Activated CD4-positive, alpha-beta T cell treated with anti-CD3 and anti-CD28 coated beads for 36 hours (primary cell): ENCODE data around the gene CCDC116. TPM values are rescaled to one million over a fixed set of nuclear protein-coding genes. Genes with fewer than 3 reads are reported as not detected.
"Not testable (repeated sequence)": the region's sequence is repeated elsewhere in the genome, so short reads cannot be mapped to it uniquely, and the experiment has no call there.

Experiments used
- ATAC-seq: fragments of 200-7000 bp; cut with Tn5 transposase; one replicate; pipeline ENCODE4 v1.10.0; 2021; ENCODE audit warnings: mild to moderate bottlenecking, moderate library complexity
- CTCF ChIA-PET: fragments of 350-600 bp; sonication (Branson Sonifier 250); formaldehyde crosslinking; loops from one replicate; lab custom pipeline; 2021; ENCODE audit warnings: antibody characterized with exemption; lab: Charles Lee
- POLR2A ChIA-PET: fragments of 350-600 bp; sonication (Branson Sonifier 250); formaldehyde crosslinking; loops from one replicate; lab custom pipeline; 2021; ENCODE audit warnings: antibody characterized with exemption, inconsistent platforms; lab: Charles Lee
- DNase-seq: peaks from one replicate; pipeline ENCODE4 v3.0.0-alpha.2; 2020
- H3K27ac Mint-ChIP-seq: one replicate; pipeline ENCODE4 v1.8.0; 2021; ENCODE audit warnings: mixed read lengths
- H3K27me3 Mint-ChIP-seq: one replicate; pipeline ENCODE4 v1.8.0; 2021; ENCODE audit warnings: mixed read lengths
- H3K36me3 Mint-ChIP-seq: one replicate; pipeline ENCODE4 v1.8.0; 2021; ENCODE audit warnings: low read depth, mixed read lengths
- H3K4me1 Mint-ChIP-seq: one replicate; pipeline ENCODE4 v1.8.0; 2021; ENCODE audit warnings: mixed read lengths
- H3K4me3 Mint-ChIP-seq: one replicate; pipeline ENCODE4 v1.8.0; 2021; ENCODE audit warnings: mild to moderate bottlenecking, moderate library complexity, mixed read lengths
- H3K9me3 Mint-ChIP-seq: one replicate; pipeline ENCODE4 v1.8.0; 2021; ENCODE audit warnings: low read depth, mixed read lengths
- intact Hi-C, 2 experiments: fragments of 100-400 bp; cut with DNase I in 1 of 2; cut with micrococcal nuclease in 1 of 2; formaldehyde crosslinking; loops; one replicate each; pipeline versions ENCODE4 v1.14.2 to v1.15.1; 2022 to 2024; cut with DNase I, micrococcal nuclease
- total RNA-seq, 2 experiments: library from RNA; stranded (reverse); gene quantifications; one replicate each; pipeline ENCODE4 v1.2.3, GENCODE V29; 2021

Gene CCDC116
- total RNA-seq, 2 experiments from 2014 or later = 0.23 to 0.33 TPM

DNA sequence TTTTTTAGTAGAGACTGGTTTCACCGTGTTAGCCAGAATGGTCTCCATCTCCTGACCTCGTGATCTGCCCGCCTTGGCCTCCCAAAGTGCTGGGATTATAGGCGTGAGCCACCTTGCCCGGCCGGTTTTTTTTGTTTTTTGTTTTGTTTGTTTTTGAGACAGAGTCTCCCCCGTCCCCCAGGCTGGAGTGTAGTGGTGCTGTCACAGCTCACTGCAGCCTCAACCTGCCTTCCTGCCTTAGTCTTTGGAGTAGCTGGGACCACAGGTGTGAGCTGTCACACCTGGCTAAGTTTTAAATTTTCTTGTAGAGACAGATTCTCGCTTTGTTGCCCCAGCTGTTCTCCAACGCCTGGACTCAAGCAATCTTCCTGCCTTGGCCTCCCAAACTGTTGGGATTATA lies 36.5 kb downstream of the CCDC116 start:
- DNase-seq = no peak
- H3K36me3 Mint-ChIP-seq = peaks cover 17% of the 10 kb centered on the region
- POLR2A ChIA-PET = no interaction called here
- H3K4me3 Mint-ChIP-seq = no peak overlapping the region
- no peak for ATAC-seq
- CTCF ChIA-PET = no interaction called here
- intact Hi-C loops = no loop called here
- no peak overlapping the region for H3K27ac Mint-ChIP-seq
- no peaks in the 10 kb centered on the region for H3K9me3 Mint-ChIP-seq
- H3K4me1 Mint-ChIP-seq = peaks cover 27% of the 10 kb centered on the region
- no peaks in the 10 kb centered on the region for H3K27me3 Mint-ChIP-seq

DNA sequence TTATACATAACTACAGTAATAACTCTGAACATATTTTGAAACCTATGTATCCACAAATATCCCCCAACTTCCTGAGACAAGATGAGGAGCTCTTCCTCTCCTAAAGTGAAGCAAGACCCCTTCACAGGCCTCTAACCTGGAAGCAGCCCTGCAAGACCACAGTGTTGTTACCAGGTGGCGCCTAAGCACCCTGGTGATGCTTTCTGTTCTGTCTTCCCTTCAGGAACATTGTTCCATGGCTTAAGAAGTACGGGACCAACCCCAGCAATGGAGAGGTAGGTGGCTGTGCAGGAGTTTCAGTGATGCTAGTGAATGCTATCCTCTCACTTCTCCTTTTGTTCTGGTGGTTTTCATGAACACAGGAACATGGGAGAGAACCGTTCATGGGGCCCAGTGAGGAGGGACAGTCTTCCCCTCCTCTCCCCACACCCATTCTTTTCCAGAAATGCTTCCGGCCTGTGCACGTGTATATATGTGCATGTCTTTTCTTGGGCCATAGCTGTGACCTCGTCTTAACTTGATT lies 39.6 kb downstream of the CCDC116 start:
- H3K36me3 Mint-ChIP-seq = peaks cover 39% of the 10 kb centered on the region

DNA sequence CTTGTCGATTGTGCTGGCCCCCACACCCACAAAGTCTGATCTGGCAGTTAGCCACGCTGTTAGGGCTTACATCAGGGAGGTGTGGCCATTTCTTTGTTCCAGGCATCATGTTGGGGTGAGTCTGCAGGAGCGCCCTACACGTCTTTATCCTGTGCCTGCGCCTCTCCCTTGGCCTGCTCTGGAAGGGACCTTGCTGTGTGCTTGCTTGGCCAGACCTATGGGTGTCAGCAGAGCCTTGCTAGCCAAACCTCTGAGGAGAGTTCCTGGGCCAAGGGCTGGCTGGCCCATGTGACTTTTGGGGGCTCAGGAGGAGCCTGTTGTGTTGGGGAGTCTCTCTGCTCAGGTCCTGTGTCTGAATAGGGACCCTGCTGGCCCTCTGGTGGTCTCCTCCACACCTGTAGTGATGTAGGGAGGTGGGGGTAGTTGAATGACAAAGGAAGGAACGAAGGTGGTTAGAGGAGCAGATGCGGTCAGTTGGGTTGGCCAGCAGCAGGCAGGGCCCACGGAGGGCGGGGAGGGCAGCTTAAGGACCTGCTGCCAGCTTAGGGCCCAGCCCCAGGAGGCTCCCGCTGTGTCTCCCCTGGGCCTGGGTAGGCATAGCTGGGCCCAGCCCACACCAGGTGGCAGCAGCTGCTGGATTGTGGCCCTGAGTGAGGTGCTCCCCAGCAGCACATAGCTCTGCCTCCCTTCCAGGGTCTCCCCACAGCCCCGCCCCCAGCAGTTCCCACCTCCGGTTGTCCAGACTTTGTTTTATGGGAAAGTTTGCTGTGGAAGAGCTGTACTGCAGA lies 41.2 kb downstream of the CCDC116 start:
- H3K27me3 Mint-ChIP-seq = no peaks in the 10 kb centered on the region
- intact Hi-C loops = no loop called here
- peaks cover 6% of the 10 kb centered on the region for H3K4me1 Mint-ChIP-seq
- DNase-seq = no peak
- POLR2A ChIA-PET = no interaction called here
- CTCF ChIA-PET = no interaction called here
- H3K27ac Mint-ChIP-seq = no peak overlapping the region
- peaks cover 42% of the 10 kb centered on the region for H3K36me3 Mint-ChIP-seq
- ATAC-seq = no peak
- H3K9me3 Mint-ChIP-seq = no peaks in the 10 kb centered on the region
- no peak overlapping the region for H3K4me3 Mint-ChIP-seq

More for the DNA sequence above, 39.6 kb downstream of the CCDC116 start:
- H3K4me1 Mint-ChIP-seq = peaks cover 15% of the 10 kb centered on the region
- no peaks in the 10 kb centered on the region for H3K27me3 Mint-ChIP-seq
- POLR2A ChIA-PET = no interaction called here
- DNase-seq (no peak), ATAC-seq (no peak)
- intact Hi-C loops = no loop called here
- no peaks in the 10 kb centered on the region for H3K9me3 Mint-ChIP-seq
- no peak overlapping the region for H3K27ac Mint-ChIP-seq
- CTCF ChIA-PET = no interaction called here
- no peak overlapping the region for H3K4me3 Mint-ChIP-seq

DNA sequence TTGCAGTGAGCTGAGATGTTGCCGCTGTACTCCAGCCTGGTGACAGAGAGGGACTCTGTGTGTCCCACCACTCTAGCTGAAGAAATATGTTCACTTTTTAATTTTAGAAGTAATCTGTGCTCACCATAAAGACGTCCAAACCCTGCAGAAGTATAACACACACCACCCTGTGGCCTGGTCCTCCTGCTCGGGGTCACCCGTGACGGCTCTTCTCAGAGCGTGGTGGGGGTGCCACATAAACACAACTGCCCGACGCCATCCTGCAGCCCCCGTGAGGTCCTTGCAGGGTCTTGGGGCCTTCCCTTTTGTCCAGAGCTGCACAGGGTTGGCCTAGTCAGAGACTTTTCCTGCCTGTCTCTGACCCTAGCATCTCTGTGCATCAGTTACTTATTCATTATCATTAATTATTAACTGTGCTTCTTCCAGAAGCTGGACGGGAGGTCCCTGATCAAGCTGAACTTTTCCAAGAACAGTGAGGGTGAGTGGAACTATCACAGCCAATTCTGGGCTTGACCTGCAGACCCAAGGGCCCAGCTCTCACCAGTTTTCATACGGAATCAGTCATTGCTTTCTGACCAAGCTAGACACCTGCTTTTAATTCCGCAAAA lies 42.2 kb downstream of the CCDC116 start:
- no peak overlapping the region for H3K4me3 Mint-ChIP-seq

DNA sequence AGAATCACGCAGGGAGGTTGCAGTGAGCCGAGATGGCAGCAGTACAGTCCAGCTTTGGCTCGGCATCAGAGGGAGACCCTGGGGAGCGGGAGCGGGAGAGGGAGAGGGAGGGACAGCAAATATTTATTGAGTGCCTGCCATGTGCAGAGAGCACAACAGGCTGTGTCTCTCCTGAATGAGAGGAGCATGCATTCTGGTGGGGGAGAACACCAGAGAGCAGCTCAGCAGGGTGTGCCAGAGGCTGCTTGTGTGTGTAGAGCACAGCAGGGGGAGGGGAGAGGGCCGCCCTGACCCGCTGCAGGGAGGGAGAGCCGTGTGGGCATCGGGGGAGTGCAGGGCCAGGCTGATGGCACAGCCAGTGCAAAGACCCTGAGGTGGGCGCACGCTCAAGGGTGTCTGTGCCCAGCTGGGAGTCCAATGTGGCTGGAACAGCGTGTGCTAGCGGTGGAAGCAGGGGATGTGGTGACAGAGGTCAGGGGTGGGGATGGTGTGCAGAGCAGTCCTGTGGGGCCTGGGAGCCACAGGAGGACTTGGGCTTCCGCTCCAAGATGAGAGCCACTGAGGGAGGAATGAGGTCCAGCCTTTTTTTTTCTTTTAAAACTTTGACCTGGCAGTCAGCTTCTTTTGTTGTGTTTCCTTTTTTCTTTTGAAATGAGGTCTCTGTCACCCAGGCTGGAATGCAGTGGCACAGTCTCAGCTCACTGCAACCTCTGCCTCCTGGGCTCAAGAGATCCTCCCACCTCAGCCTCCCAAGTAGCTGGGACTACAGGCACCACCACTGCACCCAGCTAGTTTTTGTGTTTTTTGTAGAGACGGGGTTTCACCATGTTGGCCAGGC lies 45.3 kb downstream of the CCDC116 start:
- intact Hi-C loops = no loop called here
- H3K4me3 Mint-ChIP-seq = no peak overlapping the region
- ChIA-PET POLR2A (no interaction called here), CTCF (no interaction called here)
- no peaks in the 10 kb centered on the region for H3K27me3 Mint-ChIP-seq
- H3K4me1 Mint-ChIP-seq = no peaks in the 10 kb centered on the region
- no peaks in the 10 kb centered on the region for H3K9me3 Mint-ChIP-seq
- ATAC-seq = no peak
- H3K36me3 Mint-ChIP-seq = peaks cover 33% of the 10 kb centered on the region
- no peak overlapping the region for H3K27ac Mint-ChIP-seq
- DNase-seq = no peak

More for the DNA sequence above, 42.2 kb downstream of the CCDC116 start:
- intact Hi-C loops = no loop called here
- DNase-seq = no peak
- no peak for ATAC-seq
- ChIA-PET POLR2A (no interaction called here), CTCF (interaction anchor here (0.7 to 1.0 kb wide), 2 partner anchors 23 to 33 kb away, joined by 3 read pairs; no protein-coding TSS in a partner anchor)
- Mint-ChIP-seq H3K36me3 (peaks cover 40% of the 10 kb centered on the region), H3K27ac (no peak overlapping the region), H3K9me3 (no peaks in the 10 kb centered on the region), H3K27me3 (no peaks in the 10 kb centered on the region), H3K4me1 (peaks cover 1% of the 10 kb centered on the region)

DNA sequence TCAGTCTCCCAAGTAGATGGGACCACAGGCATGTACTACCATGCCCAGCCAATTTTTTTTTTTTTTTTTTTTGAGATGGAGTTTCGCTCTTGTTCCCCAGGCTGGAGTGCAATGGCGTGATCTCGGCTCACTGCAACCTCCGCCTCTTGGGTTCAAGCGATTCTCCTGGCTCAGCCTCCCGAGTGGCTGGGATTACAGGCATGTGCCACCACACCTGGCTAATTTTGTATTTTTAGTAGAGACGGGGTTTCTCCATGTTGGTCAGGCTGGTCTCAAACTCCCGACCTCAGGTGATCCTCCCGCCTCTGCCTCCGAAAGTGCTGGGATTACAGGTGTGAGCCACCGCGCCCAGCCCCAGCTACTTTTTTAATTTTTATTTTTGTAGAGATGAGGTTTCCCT lies 46.3 kb downstream of the CCDC116 start:
- POLR2A ChIA-PET, H3K4me1 Mint-ChIP-seq, intact Hi-C loops, DNase-seq, H3K4me3 Mint-ChIP-seq, ATAC-seq, CTCF ChIA-PET, H3K27me3 Mint-ChIP-seq, H3K27ac Mint-ChIP-seq, H3K9me3 Mint-ChIP-seq: not testable (repeated sequence)
- H3K36me3 Mint-ChIP-seq = peaks cover 28% of the 10 kb centered on the region

DNA sequence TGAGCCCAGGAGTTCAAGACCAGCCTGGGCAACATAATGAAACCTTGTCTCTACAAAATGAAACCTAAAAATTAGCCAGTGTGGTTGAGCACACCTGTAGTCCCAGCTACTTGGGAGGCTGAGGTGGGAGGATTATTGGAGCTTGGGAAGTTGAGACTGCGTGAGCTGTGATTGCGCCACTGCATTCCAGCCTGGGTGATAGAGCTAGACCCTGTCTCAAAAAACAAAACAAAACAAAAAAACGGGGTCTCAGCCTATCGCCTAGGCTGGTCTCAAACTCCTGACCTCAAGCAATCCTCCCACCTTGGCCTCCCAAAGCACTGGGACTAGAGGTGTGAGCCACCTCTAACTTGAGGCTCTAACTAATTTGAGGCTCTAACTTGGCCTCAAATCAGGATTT lies 46.8 kb downstream of the CCDC116 start:
- Mint-ChIP-seq H3K27me3 (no peaks in the 10 kb centered on the region), H3K27ac (no peak overlapping the region), H3K4me3 (no peak overlapping the region), H3K9me3 (no peaks in the 10 kb centered on the region), H3K36me3 (peaks cover 25% of the 10 kb centered on the region), H3K4me1 (no peaks in the 10 kb centered on the region)
- CTCF ChIA-PET = interaction anchor here (0.6 kb wide), 1 partner anchor 107 kb away, joined by 4 read pairs; no protein-coding TSS in a partner anchor
- POLR2A ChIA-PET = no interaction called here
- intact Hi-C loops = no loop called here
- no peak for DNase-seq
- ATAC-seq = no peak

DNA sequence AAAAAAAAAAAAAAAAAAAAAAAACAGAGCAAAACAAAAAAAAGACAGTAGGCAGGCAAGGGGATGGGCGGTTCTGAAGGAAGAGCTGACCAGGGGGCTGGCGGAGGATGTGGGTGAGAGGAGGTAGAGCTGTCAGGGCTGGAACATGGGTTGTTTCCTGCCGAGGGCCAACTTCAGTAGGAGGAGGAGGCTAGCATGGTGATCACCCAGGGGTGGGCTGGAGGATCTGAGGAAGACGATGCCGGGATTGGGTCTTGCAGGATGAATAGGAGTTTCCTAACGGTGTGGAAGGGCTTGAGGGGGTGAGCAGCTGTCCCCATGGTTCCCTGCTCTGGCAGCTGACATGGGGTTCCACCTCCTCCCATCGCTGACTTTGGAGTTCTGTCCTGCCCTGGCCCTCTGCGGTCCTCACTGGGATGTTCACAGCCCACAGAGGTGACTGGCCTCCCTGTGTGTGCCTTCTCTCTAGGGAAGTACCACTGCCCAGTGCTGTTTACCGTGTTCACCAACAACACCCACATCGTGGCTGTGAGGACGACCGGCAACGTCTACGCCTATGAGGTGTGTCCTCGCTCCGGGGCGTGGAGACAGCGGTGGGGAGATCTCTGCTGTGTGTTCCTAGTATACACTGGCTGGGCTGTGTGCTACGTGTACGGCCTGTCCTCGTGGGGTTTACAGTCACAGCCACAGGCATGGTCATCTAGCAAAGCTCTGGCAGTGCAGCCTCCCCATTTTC lies 48.4 kb downstream of the CCDC116 start:
- Mint-ChIP-seq H3K4me3 (no peak overlapping the region), H3K36me3 (peaks cover 14% of the 10 kb centered on the region), H3K4me1 (no peaks in the 10 kb centered on the region), H3K9me3 (no peaks in the 10 kb centered on the region), H3K27ac (no peak overlapping the region), H3K27me3 (no peaks in the 10 kb centered on the region)
- intact Hi-C loops = no loop called here
- ATAC-seq = no peak
- DNase-seq = no peak
- ChIA-PET CTCF (no interaction called here), POLR2A (no interaction called here)

DNA sequence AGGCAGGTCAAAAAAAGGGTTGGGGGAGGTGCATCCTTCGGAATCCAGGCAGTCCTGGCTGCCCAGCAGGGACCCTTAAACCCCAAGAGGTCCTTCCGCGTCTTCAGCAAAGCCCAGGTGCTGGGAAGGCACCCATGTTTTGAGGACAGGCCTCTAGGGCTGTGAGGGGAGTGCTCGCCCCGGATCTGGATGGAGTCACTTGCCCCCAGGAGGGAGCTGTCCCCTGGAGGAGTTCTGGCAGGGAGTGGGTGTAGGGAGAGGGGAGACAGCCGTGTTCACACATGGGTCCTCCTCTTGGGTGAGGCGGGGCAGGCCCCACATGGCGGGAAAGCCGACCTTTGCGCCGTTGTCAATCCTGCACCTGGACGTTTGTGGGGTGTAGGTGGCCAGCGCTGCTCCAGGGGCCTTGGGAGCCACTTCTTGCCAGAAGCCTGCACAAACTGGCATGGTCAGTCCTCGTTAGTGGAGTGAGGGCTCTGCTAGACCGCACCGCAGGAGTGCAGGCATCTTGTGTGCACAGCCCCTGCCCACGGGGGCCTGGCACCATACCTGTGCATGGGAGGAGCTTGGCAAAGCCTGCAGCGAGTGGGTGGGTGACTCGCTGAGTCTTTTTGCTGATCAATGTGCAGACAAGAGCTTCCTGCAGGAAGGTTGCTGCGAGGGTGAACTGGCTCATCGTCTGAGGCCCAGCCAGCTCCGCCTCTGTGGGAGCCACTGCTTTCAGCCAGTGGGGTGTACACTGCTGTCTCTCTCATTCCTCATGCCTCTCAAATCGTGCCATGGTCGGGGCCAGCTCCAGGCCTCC lies 49.2 kb downstream of the CCDC116 start:
- ATAC-seq (peak; percentile 36), DNase-seq (peak; percentile 27)
- Mint-ChIP-seq H3K27ac (no peak overlapping the region), H3K4me1 (no peaks in the 10 kb centered on the region), H3K36me3 (peaks cover 8% of the 10 kb centered on the region), H3K27me3 (no peaks in the 10 kb centered on the region), H3K4me3 (no peak overlapping the region), H3K9me3 (no peaks in the 10 kb centered on the region)
- intact Hi-C loops = no loop called here
- CTCF ChIA-PET = no interaction called here
- POLR2A ChIA-PET = no interaction called here

DNA sequence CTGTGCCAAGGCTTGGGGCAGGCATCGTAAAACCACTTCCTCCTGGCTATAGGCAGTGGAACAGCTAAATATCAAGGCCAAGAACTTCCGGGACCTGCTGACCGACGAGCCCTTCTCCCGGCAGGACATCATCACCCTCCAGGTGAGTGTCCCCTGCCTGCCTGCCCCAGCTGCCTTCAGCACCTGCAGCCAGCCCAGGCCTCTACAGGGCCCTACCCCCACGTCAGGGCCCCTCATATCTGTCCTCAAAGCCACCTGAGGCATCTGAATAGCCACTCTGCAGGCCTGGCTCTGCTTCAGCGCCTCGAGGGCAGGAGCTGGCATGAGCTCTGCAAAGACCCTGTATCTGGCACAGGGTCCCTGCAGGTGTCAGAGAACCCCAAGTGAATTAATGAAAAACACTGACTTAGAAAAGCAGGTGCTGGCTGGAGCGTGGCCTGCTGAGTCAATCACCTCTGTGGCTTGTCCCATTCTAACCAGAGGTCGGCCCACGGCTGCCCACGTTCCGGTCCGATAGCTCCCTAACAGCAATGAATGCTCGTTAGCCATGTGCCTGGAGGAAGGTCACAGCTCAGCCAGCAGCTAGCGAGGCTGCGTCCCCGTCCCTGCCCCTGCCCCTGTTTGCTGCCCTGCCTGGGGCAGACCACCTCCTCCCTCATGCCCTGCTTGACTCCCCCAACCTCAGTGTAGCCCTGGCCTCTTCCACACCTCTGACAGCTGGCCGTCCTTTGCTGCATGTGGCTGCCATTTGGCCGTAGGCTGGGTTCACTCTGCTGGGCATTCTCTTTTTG lies 50.0 kb downstream of the CCDC116 start:
- ChIA-PET CTCF (no interaction called here), POLR2A (no interaction called here)
- no peak overlapping the region for H3K27ac Mint-ChIP-seq

More for the DNA sequence above, 50.0 kb downstream of the CCDC116 start:
- Mint-ChIP-seq H3K27me3 (no peaks in the 10 kb centered on the region), H3K4me3 (no peak overlapping the region), H3K4me1 (no peaks in the 10 kb centered on the region), H3K9me3 (no peaks in the 10 kb centered on the region), H3K36me3 (peaks cover 6% of the 10 kb centered on the region)
- intact Hi-C loops = no loop called here
- ATAC-seq (no peak), DNase-seq (no peak)
